Peyer's patch (tissue), 4 donors: ENCODE data around the gene HS3ST5. TPM values are rescaled to one million over a fixed set of nuclear protein-coding genes. Genes with fewer than 3 reads are reported as not detected.

Source experiments
- DNase-seq, 3 donors: peaks; one replicate each; pipeline ENCODE4 v3.0.0-alpha.2; 2017 to 2019
- H3K27ac ChIP-seq, 4 donors: fragments of 200-600 bp; sonication (generic); one replicate each; pipeline ENCODE4 v1.5.1; 2016 to 2019
- H3K27me3 ChIP-seq, 2 donors: fragments of 200-600 bp; sonication (generic); one replicate each; pipeline ENCODE4 v1.5.1; 2019
- H3K36me3 ChIP-seq, 3 donors: fragments of 200-600 bp; sonication (generic); one replicate each; pipeline ENCODE4 v1.5.1; 2016 to 2019
- H3K4me1 ChIP-seq, 4 donors: fragments of 200-600 bp; sonication (generic); one replicate each; pipeline ENCODE4 v1.5.1; 2016 to 2019
- H3K4me3 ChIP-seq, 4 donors: fragments of 200-600 bp; sonication (generic); 1 replicate in 3 of 4; 2 replicates in 1 of 4; pipeline ENCODE4 v1.5.1; 2016 to 2019; ENCODE audit warnings: mild to moderate bottlenecking in 1 of 4
- H3K9me3 ChIP-seq, 4 donors: fragments of 200-600 bp; sonication (generic); one replicate each; pipeline ENCODE4 v1.5.1; 2016 to 2019; ENCODE audit warnings: mild to moderate bottlenecking in 1 of 4
- POLR2A ChIP-seq, 2 donors: fragments of 450-650 bp; IDR thresholded peaks; one replicate each; pipeline ENCODE4 v1.5.1; 2017; ENCODE audit warnings: antibody characterized with exemption in 2 of 2, mild to moderate bottlenecking in 2 of 2, moderate library complexity in 2 of 2
- total RNA-seq, 4 donors: library from RNA; depleted of rRNA; stranded (reverse); fragments of >200 nt; gene quantifications; one replicate each; pipeline ENCODE4 v1.1.0, GENCODE V29; 2016
- TF ChIP-seq, protein P1 (sequence below), 6 experiments: fragments of 450-650 bp in 4 of 6; fragments of 200-600 bp in 2 of 6; sonication (generic) in 1 of 6; IDR thresholded peaks; one replicate each; pipeline ENCODE4 v1.5.1; 2017 to 2019; ENCODE audit warnings: antibody characterized with exemption in 6 of 6, mild to moderate bottlenecking in 3 of 6, moderate library complexity in 1 of 6

The HS3ST5 gene
- total RNA-seq, 4 donors from 2014 or later = not detected

DNA sequence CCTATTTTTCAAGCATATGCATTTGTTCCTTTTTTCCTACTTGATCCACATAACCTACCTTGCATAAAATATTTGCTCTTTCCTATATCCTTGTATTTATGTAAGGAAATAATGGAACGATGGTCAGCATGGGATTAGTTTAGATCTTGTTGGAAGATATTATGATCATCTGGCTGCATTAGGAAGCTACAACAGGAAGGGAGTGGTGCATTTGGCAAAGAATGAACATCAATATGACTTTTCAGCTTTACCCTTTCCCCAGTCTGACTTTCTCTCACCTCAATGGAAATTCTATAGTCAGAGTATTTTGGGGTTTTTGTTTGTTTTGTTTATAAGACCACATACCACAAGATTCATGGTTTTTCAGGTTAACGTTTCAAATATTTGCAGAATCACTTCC lies 66.0 kb downstream of the HS3ST5 start:
- no peaks in the 10 kb centered on the region for H3K9me3 ChIP-seq
- TF ChIP-seq POLR2A (IDR thresholded peaks at IDR 0.05) = no peak
- TF ChIP-seq, protein P1, sequence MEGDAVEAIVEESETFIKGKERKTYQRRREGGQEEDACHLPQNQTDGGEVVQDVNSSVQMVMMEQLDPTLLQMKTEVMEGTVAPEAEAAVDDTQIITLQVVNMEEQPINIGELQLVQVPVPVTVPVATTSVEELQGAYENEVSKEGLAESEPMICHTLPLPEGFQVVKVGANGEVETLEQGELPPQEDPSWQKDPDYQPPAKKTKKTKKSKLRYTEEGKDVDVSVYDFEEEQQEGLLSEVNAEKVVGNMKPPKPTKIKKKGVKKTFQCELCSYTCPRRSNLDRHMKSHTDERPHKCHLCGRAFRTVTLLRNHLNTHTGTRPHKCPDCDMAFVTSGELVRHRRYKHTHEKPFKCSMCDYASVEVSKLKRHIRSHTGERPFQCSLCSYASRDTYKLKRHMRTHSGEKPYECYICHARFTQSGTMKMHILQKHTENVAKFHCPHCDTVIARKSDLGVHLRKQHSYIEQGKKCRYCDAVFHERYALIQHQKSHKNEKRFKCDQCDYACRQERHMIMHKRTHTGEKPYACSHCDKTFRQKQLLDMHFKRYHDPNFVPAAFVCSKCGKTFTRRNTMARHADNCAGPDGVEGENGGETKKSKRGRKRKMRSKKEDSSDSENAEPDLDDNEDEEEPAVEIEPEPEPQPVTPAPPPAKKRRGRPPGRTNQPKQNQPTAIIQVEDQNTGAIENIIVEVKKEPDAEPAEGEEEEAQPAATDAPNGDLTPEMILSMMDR (IDR thresholded peaks at IDR 0.05) = no peak
- no peaks in the 10 kb centered on the region for H3K36me3 ChIP-seq

DNA sequence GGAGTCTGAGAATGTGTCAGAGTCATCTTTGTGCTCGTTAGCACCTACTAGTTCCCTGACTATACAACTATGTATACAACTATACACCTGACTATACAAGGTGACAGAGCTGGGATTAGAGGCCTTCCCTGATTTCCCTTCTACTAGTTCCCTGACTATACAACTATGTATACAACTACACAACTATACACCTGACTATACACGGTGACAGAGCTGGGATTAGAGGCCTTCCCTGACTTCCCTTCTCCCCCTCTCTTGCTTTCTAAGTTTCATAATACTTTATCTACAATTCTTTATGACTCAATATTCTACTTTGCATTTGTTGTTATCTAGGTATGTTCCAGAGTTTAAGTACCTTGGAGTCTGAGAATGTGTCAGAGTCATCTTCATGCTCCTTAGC lies 68.0 kb downstream of the HS3ST5 start:
- H3K9me3 ChIP-seq = no peaks in the 10 kb centered on the region
- no peak overlapping the region for H3K27ac ChIP-seq
- no peak overlapping the region for H3K4me3 ChIP-seq
- no peaks in the 10 kb centered on the region for H3K27me3 ChIP-seq
- H3K36me3 ChIP-seq = no peaks in the 10 kb centered on the region
- DNase-seq = no peak
- H3K4me1 ChIP-seq = no peaks in the 10 kb centered on the region
- no peak for TF ChIP-seq POLR2A (IDR thresholded peaks at IDR 0.05)
- TF ChIP-seq, protein P1 (IDR thresholded peaks at IDR 0.05) = no peak

More for the DNA sequence above, 66.0 kb downstream of the HS3ST5 start:
- Histone ChIP-seq H3K27me3 (no peaks in the 10 kb centered on the region), H3K27ac (no peak overlapping the region), H3K4me1 (no peaks in the 10 kb centered on the region), H3K4me3 (no peak overlapping the region)
- no peak for DNase-seq

DNA sequence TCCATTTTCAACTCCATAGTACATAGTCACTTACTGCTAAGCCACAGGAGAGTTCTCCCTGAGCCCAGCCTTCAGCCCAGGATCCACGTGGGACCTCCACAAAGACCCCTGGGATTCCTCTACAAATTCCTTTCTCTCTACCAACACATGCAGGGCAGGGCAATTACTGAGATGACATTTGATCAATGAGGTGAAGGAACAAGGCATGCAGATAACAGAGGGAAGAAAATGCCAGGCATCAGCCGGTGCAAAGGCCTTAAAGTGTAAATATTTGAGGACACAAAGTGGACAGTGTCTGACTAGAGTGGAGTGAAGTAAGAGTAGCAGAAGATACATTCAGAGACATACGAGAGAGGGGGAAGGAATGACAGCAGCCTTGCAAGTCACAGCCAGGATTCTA lies 70.2 kb downstream of the HS3ST5 start:
- no peak for TF ChIP-seq POLR2A (IDR thresholded peaks at IDR 0.05)
- TF ChIP-seq, protein P1 (IDR thresholded peaks at IDR 0.05) = no peak
- no peak overlapping the region for H3K27ac ChIP-seq
- no peaks in the 10 kb centered on the region for H3K36me3 ChIP-seq
- DNase-seq = no peak
- no peaks in the 10 kb centered on the region for H3K27me3 ChIP-seq
- H3K4me1 ChIP-seq = no peaks in the 10 kb centered on the region
- no peak overlapping the region for H3K4me3 ChIP-seq
- no peaks in the 10 kb centered on the region for H3K9me3 ChIP-seq

DNA sequence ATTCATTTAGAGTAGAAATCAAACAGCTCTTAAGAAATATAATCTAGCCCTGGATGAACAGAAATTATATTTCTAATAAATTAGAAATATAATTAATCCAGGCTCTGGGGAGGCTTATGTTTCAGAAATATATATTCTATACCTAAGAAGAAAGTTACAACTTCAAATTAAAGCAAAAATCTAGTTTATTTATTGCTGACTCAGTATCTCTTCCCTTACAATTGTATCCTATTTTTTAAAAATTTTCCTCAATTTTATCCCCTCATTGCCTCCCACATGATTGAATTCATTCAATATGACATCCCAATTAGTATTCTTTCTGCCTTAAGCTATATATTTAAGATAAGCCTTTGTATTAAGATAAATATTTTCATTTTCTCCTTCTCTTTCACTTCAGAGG lies 71.4 kb downstream of the HS3ST5 start:
- Histone ChIP-seq H3K27ac (no peak overlapping the region), H3K4me3 (no peak overlapping the region), H3K36me3 (no peaks in the 10 kb centered on the region), H3K27me3 (no peaks in the 10 kb centered on the region), H3K9me3 (no peaks in the 10 kb centered on the region), H3K4me1 (no peaks in the 10 kb centered on the region)
- DNase-seq = no peak
- TF ChIP-seq, protein P1 (IDR thresholded peaks at IDR 0.05) = no peak
- no peak for TF ChIP-seq POLR2A (IDR thresholded peaks at IDR 0.05)

DNA sequence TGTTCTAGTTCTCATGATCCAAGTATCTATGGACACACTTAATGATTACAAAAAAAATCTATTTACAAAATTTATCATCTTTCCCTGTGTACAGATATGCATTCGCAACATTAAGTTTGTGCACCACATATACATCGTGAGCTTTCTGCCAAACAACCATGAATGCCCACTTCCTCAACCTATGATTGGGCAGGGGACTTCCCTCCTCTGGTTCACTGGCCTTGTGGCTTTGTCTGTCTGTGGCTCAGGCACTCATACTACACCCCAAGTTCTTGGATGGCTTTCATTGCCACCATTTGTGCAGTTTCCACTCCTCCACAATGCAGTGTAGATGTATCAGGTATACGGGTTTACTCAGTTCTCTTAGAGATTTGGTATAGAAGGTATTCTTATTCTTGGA lies 74.9 kb downstream of the HS3ST5 start:
- H3K27me3 ChIP-seq = no peaks in the 10 kb centered on the region
- no peaks in the 10 kb centered on the region for H3K36me3 ChIP-seq
- DNase-seq = no peak
- no peak for TF ChIP-seq POLR2A (IDR thresholded peaks at IDR 0.05)
- TF ChIP-seq, protein P1 (IDR thresholded peaks at IDR 0.05) = no peak
- no peaks in the 10 kb centered on the region for H3K9me3 ChIP-seq
- no peaks in the 10 kb centered on the region for H3K4me1 ChIP-seq
- no peak overlapping the region for H3K27ac ChIP-seq
- no peak overlapping the region for H3K4me3 ChIP-seq

DNA sequence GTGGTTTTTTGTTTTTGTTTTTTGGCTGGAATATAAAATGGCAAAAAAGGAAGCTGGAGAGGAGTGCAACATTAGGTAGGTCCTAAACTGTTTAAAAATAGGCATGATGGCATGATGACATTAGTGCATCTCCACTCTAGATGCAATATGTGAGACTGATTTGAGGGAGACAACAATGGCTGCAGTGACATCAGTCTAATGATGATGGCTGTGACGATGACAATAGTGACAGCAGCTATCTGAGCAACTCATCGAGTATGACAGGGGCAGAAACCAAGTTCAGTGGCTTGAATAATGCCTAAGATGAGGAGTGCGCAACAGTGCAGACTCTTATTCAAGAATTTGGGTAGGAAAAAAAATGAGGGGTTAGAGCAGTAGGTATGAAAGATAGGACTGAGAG lies 82.0 kb downstream of the HS3ST5 start:
- no peak for DNase-seq
- TF ChIP-seq, protein P1 (IDR thresholded peaks at IDR 0.05) = no peak
- TF ChIP-seq POLR2A (IDR thresholded peaks at IDR 0.05) = no peak
- no peaks in the 10 kb centered on the region for H3K9me3 ChIP-seq
- H3K4me1 ChIP-seq = no peaks in the 10 kb centered on the region
- H3K4me3 ChIP-seq = no peak overlapping the region
- H3K36me3 ChIP-seq = no peaks in the 10 kb centered on the region
- no peaks in the 10 kb centered on the region for H3K27me3 ChIP-seq
- no peak overlapping the region for H3K27ac ChIP-seq
